ENCODE results near the gene ESR2.
"Not testable (repeated sequence)": the region's sequence is repeated elsewhere in the genome, so short reads cannot be mapped to it uniquely, and the experiment has no call there.

The ESR2 gene

DNA sequence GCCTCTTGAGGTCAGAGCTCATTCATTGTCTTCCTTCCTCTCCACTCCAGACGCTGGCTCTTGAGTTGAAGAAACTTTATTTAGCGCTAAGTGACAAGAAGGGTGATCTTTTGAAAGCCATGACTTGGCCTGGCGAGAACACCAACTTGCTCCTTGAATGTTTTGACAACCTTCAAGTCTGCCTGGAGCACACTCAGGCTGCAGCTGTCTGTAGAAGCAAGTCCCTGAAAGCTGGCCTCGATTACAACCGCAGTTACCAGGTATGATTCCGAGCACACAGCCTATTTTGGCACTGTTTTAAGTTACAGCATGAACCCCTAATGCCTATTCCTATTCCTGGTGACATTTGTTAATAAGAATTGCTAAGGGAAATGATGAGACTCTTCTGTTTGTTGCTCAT is 167.6 kb downstream of the ESR2 start:
- DNase-seq (ENCODE audit: low read depth) = no peak

DNA sequence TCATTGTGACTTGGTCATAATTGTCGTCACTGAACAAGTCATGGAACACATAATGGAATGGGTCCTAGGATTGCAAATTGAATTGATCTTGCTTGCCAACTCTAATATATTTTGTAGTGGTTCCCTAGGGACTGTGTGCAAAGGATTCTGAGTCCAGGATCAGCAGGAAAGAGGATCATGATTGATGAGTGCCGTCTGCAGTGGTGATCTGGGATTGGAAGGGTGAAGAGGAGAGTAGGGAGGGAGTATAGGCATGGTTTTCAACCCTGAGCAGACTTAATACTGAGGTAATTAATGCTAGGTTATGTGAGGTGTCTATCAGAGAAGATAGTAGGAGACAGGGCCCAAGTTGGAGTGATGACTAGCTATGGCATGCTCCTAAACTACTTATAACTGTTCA is 168.9 kb downstream of the ESR2 start:
- no peak for DNase-seq (ENCODE audit: low read depth)

DNA sequence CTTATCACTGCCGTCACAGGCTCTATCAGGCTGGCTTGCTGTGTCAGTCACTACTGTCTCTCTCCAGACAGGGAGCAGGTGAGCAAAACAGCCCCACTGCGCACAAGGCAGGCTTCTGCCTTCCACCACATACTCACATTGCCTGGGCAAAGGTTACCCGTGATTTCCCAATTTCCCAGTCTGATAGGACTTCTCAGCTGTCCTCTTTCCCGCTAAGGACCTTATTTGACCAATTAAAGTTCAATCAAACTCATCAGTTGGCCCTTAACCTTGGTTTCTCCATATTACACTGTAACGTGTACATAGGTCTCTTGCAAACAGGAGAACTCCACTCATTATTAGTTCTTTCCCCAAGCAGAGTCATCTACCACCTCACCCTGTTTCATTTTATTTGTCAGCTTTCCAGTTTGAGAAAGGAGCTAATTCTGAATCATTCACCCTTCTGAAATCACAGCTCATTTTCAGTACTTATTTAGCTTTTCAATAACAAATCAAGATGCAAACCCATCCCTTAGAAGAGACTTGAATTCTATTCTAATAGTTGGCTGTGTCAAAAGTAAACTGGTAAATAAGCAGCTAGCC is 170.8 kb downstream of the ESR2 start:
- no peak for DNase-seq (ENCODE audit: low read depth)

DNA sequence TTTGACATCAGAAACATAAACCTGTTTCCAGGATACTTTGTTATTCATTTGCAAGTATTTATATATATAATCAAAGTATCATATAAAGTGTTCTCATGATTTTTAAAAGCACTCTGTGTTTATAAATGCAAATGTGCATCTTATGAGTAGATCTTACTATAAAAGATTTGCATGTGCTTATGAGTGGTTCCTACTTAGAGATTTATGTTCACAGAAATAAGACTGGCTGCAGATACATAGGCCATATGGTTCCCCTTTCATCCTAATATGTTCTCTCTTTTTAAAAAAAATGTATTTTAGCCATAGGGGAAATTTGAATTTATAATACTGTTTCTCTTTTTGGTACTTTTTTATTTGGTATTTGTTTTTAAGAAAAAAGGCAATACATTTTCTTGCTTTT is 174.2 kb downstream of the ESR2 start:
- no peak for DNase-seq (ENCODE audit: low read depth)

DNA sequence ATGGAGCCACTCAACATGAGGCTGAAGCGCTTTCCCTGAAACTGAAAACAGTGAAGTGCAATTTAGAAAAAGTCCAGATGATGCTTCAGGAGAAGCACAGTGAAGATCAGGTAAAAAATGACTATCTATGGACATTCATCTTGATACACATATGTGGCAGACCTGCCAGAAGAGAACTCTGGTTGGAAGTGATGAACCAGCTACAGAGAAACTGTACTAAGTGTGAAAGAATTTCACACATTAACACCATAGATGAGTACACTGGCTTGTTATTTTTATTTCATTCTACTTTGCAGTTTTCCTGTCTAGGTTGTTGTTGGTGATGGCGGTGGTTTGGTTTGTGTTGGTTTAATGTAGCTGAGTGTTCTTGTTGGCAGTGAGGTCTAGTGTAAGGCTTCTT is 174.7 kb downstream of the ESR2 start:
- no peak for DNase-seq (ENCODE audit: low read depth)

DNA sequence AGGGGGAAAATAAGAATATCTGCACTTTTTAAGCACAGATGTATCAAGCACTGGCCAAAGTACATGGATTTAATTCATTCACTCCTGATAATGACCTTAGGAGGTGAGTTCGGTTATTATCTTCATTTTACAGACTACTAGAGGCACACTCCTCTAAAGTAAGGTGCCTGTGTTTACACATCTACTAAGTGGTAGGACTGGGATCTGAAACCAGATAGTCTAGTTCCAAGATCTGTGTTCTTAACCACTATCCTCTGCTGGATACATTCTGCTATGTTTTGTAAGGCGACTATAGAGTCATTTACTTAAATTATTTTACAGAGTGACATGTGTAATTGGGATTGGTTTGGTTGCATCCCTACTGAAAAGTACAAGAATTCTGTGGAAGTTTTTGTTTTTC is 175.3 kb downstream of the ESR2 start:
- no peak for DNase-seq (ENCODE audit: low read depth)

DNA sequence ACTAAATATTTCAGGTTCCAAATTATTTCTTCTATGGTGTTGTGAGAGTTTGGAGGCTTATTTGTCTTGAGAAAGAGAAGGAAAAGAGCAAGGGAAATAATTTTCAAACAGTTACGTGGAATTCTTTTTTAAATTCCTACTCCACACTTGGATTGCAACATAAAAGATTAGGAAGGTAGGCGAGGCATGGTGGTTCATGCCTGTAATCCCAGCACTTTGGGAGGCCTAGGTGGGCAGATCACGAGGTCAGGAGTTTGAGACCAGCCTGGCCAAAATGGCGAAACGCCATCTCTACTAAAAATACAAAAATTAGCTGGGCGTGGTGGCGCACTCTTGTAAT is 175.8 kb downstream of the ESR2 start:
- not testable (repeated sequence) for DNase-seq (ENCODE audit: low read depth)

DNA sequence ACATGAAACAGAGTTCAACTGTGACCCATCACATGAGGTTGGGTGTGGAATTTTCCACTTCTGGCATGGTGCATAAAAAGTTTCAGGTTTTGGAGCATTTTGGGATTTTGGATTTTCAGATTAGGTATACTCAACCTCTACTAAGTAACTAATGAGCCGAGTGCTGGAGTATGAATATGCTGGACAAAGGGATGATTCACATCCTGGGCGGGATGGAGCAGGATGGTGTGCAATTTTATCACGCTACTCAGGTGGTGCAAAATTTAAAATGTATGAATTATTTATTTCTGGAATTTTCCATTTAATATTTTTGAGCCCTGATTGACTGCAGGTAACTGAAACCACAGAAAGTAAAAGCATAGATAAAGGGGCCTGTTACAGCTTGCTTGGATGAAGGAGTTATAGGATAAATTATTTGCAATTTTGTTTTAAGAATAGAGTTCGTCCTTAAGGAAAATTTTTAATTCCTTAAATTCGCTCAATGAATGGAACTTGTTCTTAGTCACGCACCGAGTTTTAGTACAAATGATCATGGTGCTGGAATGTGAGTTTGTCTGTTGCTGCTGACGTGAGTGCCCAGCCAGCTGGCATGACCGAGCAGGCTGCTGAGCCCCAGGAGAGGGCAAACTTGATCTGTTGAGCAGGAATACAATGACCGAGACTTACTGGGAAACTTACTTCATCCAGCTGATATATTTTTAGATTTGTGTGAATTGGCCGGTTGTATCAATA is 176.3 kb downstream of the ESR2 start:
- no peak for DNase-seq (ENCODE audit: low read depth)

DNA sequence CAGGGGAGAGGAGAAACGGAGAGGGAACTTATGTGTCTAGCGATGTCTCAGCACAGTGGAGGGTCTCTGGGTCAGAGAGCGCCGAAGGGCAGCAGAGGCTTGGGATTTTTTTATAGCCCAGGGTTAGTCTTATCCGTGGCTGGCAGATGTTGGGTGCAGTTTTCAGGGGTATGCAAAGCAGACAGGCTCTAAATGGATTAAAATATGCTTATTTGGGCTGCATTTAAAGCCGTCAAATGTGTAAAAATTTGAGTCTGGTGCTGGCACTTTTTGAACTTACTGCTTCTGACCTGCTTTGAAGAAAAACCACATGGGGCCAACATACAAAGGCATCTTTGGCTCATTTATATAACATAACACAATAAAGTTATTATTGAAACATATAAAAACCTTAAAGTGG is 178.8 kb downstream of the ESR2 start:
- no peak for DNase-seq (ENCODE audit: low read depth)

DNA sequence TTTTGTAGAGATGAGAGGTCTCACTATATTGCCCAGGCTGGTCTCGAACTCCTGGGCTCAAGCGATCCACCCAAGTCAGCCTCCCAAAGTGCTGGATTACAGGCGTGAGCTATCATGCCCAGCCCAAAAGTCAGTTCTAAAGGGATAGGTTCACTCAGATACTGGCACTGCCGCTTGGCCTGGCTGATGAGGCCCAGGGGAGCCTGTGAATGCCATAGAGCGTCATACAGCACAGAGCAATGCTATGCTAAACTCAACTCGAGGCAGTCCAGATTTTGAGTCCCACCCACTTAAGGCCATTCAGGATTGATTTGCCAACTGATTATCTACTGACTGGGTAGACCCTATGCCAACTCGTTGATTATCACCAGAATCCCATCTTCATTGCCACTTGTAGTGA is 179.4 kb downstream of the ESR2 start:
- DNase-seq (ENCODE audit: low read depth) = no peak

DNA sequence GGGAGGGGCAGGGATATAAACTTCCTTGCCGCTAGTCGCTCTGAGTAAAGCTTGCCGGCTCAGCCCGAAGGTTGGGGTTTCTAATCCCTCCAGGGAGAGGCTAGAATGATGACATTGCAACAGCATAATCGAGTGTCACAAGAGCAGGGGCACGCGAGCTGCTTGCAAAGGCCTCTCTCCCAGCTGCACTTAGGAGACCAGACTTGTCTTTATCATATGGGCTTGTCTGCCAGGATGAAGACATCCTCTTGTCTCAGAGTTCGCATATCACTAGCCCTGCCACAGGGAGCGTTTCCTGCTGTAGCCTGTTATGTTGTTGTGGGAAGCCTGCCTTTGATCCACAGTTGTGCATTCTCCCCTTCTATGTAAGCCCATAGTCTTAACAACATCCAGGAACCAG is 180.0 kb downstream of the ESR2 start:
- DNase-seq (ENCODE audit: low read depth) = no peak

DNA sequence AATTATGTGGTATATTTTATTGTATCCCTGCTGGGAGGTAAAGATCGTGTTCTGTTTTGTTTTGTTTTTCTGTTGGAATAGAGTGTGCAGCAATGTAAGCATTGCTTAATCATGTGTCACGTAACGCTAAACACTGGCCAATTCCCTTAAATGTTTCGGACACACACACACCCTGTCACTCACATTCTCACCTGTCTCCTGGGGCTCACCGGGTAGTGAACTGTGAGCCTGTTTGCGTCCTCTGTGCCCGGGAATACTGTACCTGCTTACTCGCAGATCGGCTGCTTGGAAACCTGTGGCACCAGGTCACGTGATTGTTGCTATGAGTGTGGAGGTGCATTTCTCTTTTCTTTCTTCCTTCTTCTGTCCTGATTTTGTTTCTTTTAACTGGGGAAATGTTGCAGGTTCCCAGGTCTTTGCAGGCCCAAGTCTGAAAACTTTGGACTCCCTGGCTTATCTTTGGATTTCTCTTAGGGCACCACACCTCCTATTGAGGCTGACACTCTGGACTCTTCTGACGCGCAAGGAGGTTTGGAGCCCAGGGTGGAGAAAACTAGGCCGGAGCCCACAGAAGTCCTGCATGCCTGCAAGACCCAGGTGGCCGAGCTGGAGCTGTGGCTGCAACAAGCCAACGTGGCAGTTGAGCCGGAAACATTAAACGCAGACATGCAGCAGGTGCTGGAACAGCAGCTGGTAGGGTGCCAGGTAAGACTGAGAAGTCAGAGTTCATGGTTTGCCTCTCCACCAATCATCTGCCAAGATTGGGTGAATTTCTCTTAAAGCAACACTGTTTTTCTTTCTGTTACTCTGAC is 181.1 kb downstream of the ESR2 start:
- no peak for DNase-seq (ENCODE audit: low read depth)

DNA sequence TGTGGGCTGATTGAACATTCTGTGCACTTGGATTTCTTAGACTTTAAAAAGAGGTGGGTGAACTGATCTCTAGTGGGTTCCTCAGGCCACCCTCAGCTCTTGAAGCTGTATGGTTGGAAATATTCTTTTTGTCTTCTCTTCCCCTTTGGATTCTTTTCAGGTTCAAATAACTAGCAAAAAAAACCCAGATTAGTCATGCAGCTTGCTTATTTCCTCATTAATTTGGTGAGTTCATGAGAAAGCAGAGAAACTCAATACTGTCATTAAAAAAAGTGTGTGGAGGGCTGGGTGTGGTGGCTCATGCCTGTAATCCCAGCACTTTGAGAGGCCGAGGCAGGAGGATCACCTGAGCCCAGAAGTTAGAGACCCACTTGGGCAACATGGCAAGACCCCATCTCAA is 183.4 kb downstream of the ESR2 start:
- DNase-seq (ENCODE audit: low read depth) = no peak

DNA sequence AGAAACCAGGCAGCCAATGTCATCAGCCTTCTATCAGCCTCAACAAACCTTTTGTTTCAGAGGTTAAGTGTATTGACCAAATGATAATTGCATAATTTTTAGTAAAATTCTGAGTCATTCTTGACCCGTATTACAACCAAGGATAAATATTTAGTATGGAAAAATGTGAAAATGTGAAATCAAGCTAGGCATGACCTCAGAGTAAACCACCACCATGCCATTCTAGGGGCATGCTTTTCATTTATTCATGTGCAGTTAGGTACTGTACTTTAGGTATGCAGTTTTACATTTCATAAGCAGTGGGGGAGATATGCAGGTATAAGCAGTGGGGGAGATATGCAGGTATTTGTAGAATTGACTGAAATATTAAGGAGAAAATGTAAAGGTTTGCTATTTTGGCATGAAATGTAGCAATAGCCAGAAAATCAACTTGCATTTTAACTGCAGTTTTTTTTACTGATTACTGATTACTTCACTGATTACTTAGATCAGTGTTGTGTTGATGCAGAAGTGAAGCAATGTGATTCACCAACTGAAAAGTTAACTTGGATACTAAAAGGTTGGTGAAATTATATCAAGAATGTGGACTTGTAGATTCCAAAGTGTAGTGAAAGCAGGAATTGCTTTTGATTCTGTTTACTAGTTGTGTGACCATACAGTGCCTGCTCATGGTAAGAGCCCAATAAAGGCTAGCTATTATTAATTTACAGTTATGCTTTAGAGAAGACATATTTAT is 184.2 kb downstream of the ESR2 start:
- DNase-seq (ENCODE audit: low read depth) = no peak

DNA sequence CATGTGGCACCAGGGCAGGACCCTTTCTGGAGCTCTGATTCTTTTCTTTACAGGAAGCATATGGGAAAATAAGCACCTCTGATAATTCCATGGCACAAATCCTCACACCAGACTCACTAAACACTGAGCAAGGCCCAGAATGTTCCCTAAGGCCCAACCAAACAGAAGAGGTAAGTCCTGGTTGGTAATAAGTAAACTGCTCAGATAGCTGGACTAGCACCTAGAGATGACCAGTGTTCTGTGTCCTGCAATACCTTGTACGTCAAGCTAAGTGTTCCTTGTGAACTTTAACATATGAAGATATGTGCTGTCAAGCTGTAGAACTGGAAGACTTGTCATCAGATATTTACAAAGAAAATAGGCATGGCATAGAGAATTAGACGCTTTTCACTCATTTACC is 186.7 kb downstream of the ESR2 start:
- no peak for DNase-seq (ENCODE audit: low read depth)

DNA sequence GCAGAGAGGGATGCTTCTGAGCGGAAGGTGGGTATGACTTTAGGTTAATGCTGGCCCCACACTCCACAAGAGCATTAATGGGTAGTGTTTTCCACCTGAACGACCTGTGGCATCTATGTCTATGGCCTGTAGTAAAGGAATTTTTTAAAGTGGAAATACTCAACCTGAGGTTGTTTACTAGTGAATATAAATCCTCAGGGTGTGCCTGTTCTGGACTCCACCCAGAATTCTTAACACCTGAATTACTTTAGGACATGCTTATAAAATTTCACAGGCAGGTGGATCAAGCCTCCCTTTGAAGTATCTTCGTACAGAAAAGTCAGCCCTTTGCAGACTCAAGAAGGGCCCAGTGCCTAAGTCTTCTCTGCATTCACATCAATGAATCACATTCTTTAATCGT is 196.1 kb downstream of the ESR2 start:
- DNase-seq (ENCODE audit: low read depth) = no peak

DNA sequence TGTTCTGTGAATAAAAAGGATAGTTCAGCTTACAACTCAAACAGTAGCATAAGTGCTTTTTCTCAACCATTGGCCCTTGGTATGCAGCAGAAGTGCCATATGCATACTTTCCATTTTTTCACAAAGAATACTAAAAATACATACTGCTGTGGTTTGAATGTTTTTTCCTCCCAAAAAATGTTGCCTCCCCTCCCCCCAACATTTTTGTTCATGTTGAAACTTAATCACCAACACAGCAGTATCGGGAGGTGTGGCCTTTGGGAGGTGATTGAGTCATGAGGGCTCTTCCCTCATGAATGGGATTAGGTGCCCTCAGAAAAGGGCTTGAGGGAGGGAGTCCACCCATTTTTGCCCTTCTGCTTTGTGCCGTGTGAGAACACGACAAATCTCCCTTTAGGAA is 198.6 kb downstream of the ESR2 start:
- no peak for DNase-seq (ENCODE audit: low read depth)

DNA sequence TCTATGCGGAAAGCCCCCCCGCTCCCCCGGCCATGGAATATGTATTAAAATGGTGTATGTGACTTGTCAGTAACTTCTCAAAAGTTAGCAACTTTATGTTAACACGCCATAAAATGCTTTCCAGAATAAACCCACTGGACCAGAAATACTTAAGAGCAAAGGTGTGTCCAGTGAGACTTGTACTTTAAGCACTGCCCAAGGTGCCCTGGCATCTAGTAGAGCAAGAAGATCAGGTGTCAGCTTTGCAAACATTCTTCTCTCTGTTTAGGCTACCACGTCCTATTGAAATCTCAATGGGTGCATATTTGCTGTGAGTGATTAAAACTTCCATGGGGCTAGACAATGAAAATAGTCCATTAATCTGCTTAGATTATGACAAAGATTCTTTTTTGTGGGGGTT is 201.2 kb downstream of the ESR2 start:
- no peak for DNase-seq (ENCODE audit: low read depth)

DNA sequence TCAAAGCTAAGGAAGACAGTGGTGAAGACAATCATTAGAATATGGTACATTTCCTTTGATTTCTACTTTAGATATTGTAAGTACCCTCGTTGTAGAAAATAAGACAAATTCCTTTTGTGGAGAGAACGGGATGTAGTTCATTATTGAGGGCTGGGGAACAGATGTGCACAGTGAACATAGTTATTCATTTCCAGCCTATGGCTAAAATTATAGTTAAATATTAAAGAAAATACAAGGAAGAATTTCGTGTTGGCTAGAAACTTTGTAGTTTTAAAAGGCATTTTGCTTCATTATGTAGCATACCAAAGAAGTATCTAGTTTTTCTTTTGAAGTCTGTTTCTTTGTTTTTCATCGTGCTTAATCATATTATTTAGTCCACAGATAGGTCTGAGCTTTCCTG is 201.8 kb downstream of the ESR2 start:
- no peak for DNase-seq (ENCODE audit: low read depth)

DNA sequence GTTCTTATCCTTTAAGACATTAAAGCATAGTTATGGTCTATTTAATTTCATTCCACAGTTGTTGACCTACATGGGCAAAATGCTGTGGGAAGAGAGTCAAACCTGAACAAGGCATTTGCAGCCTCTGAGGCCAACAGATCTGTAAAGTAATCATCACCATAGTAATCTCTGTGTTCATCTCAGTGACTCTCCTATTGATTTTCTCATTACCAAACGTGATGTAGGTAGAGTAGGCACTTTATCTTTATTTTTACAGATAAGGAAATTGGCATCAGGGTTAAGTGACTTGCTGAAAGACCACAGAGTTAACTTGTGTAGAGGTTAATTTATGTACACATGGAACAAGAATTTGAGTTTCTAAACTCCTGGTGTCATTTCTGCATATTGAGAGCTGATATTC is 203.0 kb downstream of the ESR2 start:
- no peak for DNase-seq (ENCODE audit: low read depth)

DNA sequence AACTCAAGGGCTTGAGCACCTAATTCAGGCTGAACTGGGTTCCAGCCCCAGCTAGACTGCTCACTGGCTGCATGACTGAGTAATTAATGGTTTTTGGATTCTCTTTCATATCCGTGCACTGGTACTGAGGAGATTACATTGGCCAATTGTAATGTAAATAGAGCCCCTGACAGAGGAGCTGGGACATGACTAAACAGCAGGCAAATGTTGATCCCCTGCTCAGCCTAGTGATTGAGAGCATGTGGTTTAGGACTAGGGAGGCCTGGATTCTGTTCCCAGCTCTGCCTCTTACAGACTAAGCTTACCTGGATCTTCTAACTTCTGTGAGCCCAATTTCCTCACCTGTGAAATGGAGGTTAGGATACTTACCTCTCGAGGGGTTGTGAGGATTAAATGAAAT is 204.3 kb downstream of the ESR2 start:
- no peak for DNase-seq (ENCODE audit: low read depth)

DNA sequence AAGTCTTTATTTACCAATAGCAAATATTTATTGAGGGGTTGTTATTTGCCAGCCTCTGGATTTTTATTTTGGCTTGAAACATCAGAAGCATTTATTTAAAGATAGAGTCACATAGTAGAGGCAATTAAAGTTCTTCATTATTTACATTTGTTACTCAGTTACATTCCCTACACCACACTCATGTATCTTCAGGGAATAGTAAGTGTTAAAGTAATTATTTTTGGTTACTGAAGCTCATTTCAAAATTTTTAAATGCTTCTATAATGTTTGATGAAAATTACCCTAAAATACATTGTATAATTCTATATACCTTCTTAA is 205.6 kb downstream of the ESR2 start:
- no peak for DNase-seq (ENCODE audit: low read depth)

DNA sequence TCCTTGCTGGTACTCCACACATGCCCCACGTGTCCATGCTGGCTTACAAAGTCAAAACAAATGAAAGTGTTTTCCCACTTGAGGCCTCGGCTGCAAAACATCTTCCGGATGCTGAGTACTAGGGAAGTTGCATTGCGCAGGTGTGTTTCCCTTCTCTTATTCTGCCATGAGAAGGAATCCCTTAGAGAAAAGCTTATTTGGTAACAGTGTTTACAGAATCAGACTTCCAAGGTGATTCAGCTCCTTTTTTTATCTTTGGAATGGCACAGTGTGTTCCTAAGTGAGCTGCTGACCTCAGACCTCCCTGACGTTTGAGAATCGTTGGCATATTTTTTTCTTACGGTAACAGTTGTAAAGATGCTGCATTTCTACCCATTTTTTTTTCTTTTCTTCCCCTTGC is 211.3 kb downstream of the ESR2 start:
- DNase-seq (ENCODE audit: low read depth) = no peak
